Measurements from ENCODE around the gene CHD9.

CHD9 gene

GRCh38 chr16:53081686-53082407 lies 27.1 kb downstream of the CHD9 start (continued):
- TF ChIP-seq GLIS2 (tag by site-specific recombination; IDR thresholded peaks at IDR 0.05), result no peak
- 0 out of 2 replicates have a peak, but pooled peaks have one; percentile 18 for TF ChIP-seq RBAK (tag by site-specific recombination; IDR thresholded peaks at IDR 0.05)
- TF ChIP-seq ZNF837 (tag by site-specific recombination; IDR thresholded peaks at IDR 0.05), result no peak
- TF ChIP-seq ZNF658 (tag by site-specific recombination; IDR thresholded peaks at IDR 0.05), result no peak
- TF ChIP-seq, protein P1, sequence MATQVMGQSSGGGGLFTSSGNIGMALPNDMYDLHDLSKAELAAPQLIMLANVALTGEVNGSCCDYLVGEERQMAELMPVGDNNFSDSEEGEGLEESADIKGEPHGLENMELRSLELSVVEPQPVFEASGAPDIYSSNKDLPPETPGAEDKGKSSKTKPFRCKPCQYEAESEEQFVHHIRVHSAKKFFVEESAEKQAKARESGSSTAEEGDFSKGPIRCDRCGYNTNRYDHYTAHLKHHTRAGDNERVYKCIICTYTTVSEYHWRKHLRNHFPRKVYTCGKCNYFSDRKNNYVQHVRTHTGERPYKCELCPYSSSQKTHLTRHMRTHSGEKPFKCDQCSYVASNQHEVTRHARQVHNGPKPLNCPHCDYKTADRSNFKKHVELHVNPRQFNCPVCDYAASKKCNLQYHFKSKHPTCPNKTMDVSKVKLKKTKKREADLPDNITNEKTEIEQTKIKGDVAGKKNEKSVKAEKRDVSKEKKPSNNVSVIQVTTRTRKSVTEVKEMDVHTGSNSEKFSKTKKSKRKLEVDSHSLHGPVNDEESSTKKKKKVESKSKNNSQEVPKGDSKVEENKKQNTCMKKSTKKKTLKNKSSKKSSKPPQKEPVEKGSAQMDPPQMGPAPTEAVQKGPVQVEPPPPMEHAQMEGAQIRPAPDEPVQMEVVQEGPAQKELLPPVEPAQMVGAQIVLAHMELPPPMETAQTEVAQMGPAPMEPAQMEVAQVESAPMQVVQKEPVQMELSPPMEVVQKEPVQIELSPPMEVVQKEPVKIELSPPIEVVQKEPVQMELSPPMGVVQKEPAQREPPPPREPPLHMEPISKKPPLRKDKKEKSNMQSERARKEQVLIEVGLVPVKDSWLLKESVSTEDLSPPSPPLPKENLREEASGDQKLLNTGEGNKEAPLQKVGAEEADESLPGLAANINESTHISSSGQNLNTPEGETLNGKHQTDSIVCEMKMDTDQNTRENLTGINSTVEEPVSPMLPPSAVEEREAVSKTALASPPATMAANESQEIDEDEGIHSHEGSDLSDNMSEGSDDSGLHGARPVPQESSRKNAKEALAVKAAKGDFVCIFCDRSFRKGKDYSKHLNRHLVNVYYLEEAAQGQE (tag by site-specific recombination; IDR thresholded peaks at IDR 0.05), result peak; percentile 66
- no peak for TF ChIP-seq ZNF521 (tag by site-specific recombination; IDR thresholded peaks at IDR 0.05)
- TF ChIP-seq ZNF10 (tag by site-specific recombination; IDR thresholded peaks at IDR 0.05), result no peak
- no peak for TF ChIP-seq PRDM1 (tag by site-specific recombination; IDR thresholded peaks at IDR 0.05)
- no peak for TF ChIP-seq SCRT1 (tag by site-specific recombination; IDR thresholded peaks at IDR 0.05; ENCODE audit: borderline replicate concordance)
- no peak for TF ChIP-seq ZNF639 (tag by site-specific recombination; IDR thresholded peaks at IDR 0.05)
- TF ChIP-seq ZNF223 (tag by site-specific recombination; IDR thresholded peaks at IDR 0.05), result peak; percentile 62; the same call in 1 of the 2 replicates
- TF ChIP-seq ZBTB21 (tag by site-specific recombination; IDR thresholded peaks at IDR 0.05), result peak; percentile 37; the same call in 1 of the 2 replicates
- peak; percentile 64; the same call in 1 of the 2 replicates for TF ChIP-seq GLI2 (tag by site-specific recombination; IDR thresholded peaks at IDR 0.05; ENCODE audit: borderline replicate concordance, low read depth)
- TF ChIP-seq ZNF311 (tag by site-specific recombination; IDR thresholded peaks at IDR 0.05; ENCODE audit: borderline replicate concordance), result no peak
- TF ChIP-seq, protein P2, sequence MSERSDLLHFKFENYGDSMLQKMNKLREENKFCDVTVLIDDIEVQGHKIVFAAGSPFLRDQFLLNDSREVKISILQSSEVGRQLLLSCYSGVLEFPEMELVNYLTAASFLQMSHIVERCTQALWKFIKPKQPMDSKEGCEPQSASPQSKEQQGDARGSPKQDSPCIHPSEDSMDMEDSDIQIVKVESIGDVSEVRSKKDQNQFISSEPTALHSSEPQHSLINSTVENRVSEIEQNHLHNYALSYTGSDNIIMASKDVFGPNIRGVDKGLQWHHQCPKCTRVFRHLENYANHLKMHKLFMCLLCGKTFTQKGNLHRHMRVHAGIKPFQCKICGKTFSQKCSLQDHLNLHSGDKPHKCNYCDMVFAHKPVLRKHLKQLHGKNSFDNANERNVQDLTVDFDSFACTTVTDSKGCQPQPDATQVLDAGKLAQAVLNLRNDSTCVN (tag by site-specific recombination; optimal IDR thresholded peaks at IDR 0.05), result no peak
- TF ChIP-seq ZNF473 (tag by site-specific recombination; IDR thresholded peaks at IDR 0.05), result no peak
- TF ChIP-seq CTCF (tag by site-specific recombination; IDR thresholded peaks at IDR 0.05), result no peak
- TF ChIP-seq ZNF114 (tag by site-specific recombination; IDR thresholded peaks at IDR 0.05), result no peak
- peak; percentile 66; the same call in 1 of the 2 replicates for TF ChIP-seq ZNF560 (tag by site-specific recombination; IDR thresholded peaks at IDR 0.05; ENCODE audit: borderline replicate concordance)
- TF ChIP-seq ZFP41 (tag by site-specific recombination; IDR thresholded peaks at IDR 0.05; ENCODE audit: borderline replicate concordance), result no peak
- TF ChIP-seq ZNF488 (tag by site-specific recombination; IDR thresholded peaks at IDR 0.05), result no peak
- peak; percentile 85 for TF ChIP-seq ZNF202 (tag by site-specific recombination; IDR thresholded peaks at IDR 0.05; ENCODE audit: borderline replicate concordance)
- 0 out of 2 replicates have a peak, but pooled peaks have one; percentile 31 for TF ChIP-seq ZNF530 (tag by site-specific recombination; IDR thresholded peaks at IDR 0.05; ENCODE audit: low read depth)
- no peak for TF ChIP-seq ZNF585B (tag by site-specific recombination; IDR thresholded peaks at IDR 0.05)
- TF ChIP-seq HOXC10 (CRISPR knock-in tag; IDR thresholded peaks at IDR 0.05), result no peak
- TF ChIP-seq KLF9 (tag by site-specific recombination; IDR thresholded peaks at IDR 0.05; ENCODE audit: low read depth), result no peak
- TF ChIP-seq ZNF558 (tag by site-specific recombination; IDR thresholded peaks at IDR 0.05), result no peak
- peak; percentile 85 for TF ChIP-seq ZNF266 (tag by site-specific recombination; IDR thresholded peaks at IDR 0.05; ENCODE audit: low read depth)
- TF ChIP-seq, protein P3, sequence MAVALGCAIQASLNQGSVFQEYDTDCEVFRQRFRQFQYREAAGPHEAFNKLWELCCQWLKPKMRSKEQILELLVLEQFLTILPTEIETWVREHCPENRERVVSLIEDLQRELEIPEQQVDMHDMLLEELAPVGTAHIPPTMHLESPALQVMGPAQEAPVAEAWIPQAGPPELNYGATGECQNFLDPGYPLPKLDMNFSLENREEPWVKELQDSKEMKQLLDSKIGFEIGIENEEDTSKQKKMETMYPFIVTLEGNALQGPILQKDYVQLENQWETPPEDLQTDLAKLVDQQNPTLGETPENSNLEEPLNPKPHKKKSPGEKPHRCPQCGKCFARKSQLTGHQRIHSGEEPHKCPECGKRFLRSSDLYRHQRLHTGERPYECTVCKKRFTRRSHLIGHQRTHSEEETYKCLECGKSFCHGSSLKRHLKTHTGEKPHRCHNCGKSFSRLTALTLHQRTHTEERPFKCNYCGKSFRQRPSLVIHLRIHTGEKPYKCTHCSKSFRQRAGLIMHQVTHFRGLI (tag by site-specific recombination; IDR thresholded peaks at IDR 0.05), result no peak

All from HEK293 (cell line).